Measurements from ENCODE around the gene ASIC1.

ASIC1 gene

GRCh38 chr12:50074936-50075807 is 17.8 kb downstream of the ASIC1 start:
- Histone ChIP-seq H3K27me3 (no peaks in the 10 kb centered on the region), H3K4me3 (ENCODE audit: low read depth, low read length) (no peak overlapping the region), H3K9me3 (no peaks in the 10 kb centered on the region), H3K36me3 (peaks cover 21% of the 10 kb centered on the region), H3K4me1 (peaks cover 3% of the 10 kb centered on the region)
- TF ChIP-seq CTCF (IDR thresholded peaks at IDR 0.05; ENCODE audit: low read depth, low read length): peak; percentile 92
- DNase-seq: peak; percentile 87

- no peak for DNase-seq
Observed at GRCh38 chr12:50075808-50076170, 18.4 kb downstream of the ASIC1 start.

GRCh38 chr12:50077099-50077498 is 19.7 kb downstream of the ASIC1 start:
- Histone ChIP-seq H3K4me1 (no peaks in the 10 kb centered on the region), H3K27me3 (no peaks in the 10 kb centered on the region), H3K9me3 (no peaks in the 10 kb centered on the region), H3K4me3 (ENCODE audit: low read depth, low read length) (no peak overlapping the region), H3K36me3 (peaks cover 14% of the 10 kb centered on the region)
- DNase-seq: no peak
- TF ChIP-seq CTCF (IDR thresholded peaks at IDR 0.05; ENCODE audit: low read depth, low read length): no peak

More at GRCh38 chr12:50075808-50076170, 18.4 kb downstream of the ASIC1 start:
- no peak for TF ChIP-seq CTCF (IDR thresholded peaks at IDR 0.05; ENCODE audit: low read depth, low read length)
- H3K9me3 ChIP-seq: no peaks in the 10 kb centered on the region
- H3K36me3 ChIP-seq: peaks cover 15% of the 10 kb centered on the region
- H3K27me3 ChIP-seq: no peaks in the 10 kb centered on the region
- H3K4me1 ChIP-seq: no peaks in the 10 kb centered on the region; the same call in 1 of the 2 replicates
- H3K4me3 ChIP-seq (ENCODE audit: low read depth, low read length): no peak overlapping the region

- Histone ChIP-seq H3K9me3 (no peaks in the 10 kb centered on the region), H3K36me3 (peaks cover 12% of the 10 kb centered on the region), H3K4me3 (ENCODE audit: low read depth, low read length) (no peak overlapping the region), H3K4me1 (no peaks in the 10 kb centered on the region), H3K27me3 (no peaks in the 10 kb centered on the region)
- DNase-seq: no peak
- TF ChIP-seq CTCF (IDR thresholded peaks at IDR 0.05; ENCODE audit: low read depth, low read length): no peak
Observed at GRCh38 chr12:50078281-50078680, 20.9 kb downstream of the ASIC1 start.

- no peak for TF ChIP-seq CTCF (IDR thresholded peaks at IDR 0.05; ENCODE audit: low read depth, low read length)
- H3K36me3 ChIP-seq: peaks cover 12% of the 10 kb centered on the region
- no peak overlapping the region for H3K4me3 ChIP-seq (ENCODE audit: low read depth, low read length)
- no peaks in the 10 kb centered on the region for H3K4me1 ChIP-seq
- no peaks in the 10 kb centered on the region for H3K27me3 ChIP-seq
- H3K9me3 ChIP-seq: no peaks in the 10 kb centered on the region
- DNase-seq: no peak
Observed at GRCh38 chr12:50079771-50080170, 22.4 kb downstream of the ASIC1 start.

- no peak overlapping the region for H3K4me3 ChIP-seq (ENCODE audit: low read depth, low read length)
- H3K27me3 ChIP-seq: no peaks in the 10 kb centered on the region
- DNase-seq: no peak
- H3K4me1 ChIP-seq: no peaks in the 10 kb centered on the region
- H3K9me3 ChIP-seq: no peaks in the 10 kb centered on the region
- TF ChIP-seq CTCF (IDR thresholded peaks at IDR 0.05; ENCODE audit: low read depth, low read length): no peak
- peaks cover 12% of the 10 kb centered on the region for H3K36me3 ChIP-seq
Observed at GRCh38 chr12:50081096-50081808, 23.9 kb downstream of the ASIC1 start.
